A673 (cell line): ENCODE measurements around the gene TAGLN2.

ENCODE experiments used
- EZH2 ChIP-seq: fragments of 200-600 bp; sonication (generic); IDR thresholded peaks from 2 replicates; pipeline ENCODE4 v1.6.1; 2017; ENCODE audit warnings: borderline replicate concordance, low read depth, mild to moderate bottlenecking, mixed read lengths, antibody characterized with exemption, low read length; ENCODE audit not compliant: poor library complexity, severe bottlenecking
- TF ChIP-seq, protein P1 (sequence below): fragments of 300-800, 200-600 bp; sonication (generic); conservative IDR thresholded peaks from 2 replicates; pipeline ENCODE4 v1.5.1; 2017; ENCODE audit warnings: low read depth, mild to moderate bottlenecking, antibody characterized with exemption, low read length, moderate library complexity, mixed read lengths

DNA sequence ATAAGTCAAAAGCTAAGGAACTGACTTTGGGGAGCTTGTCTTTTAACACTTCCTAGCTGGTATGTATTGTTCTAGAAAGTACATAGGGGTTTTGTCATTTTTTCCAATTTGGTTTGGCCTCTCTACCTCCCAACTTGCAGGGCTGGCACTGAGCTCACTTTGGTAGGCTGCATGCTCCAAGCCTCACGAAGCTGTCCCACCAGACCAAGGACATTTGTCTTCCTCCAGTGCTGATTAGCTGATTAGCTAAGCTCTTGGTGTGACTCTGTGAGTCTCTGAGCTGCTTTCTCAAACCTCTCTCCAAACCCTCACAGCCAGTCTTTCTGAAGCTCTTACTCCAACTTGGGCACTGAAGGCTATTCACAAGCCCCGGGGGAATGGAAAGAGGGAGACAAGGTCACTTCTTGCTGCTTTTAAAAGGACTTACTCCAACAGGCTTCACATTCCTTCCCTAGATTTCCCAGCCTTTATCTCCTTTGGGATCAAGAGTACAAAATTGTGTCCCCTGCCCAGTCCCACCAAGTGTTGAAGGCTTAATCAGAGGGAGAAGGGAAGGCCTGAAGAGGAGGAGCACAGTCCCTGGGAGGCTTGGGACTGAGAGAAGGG, 24.4 kb downstream of the TAGLN2 start:
- TF ChIP-seq, protein P1, sequence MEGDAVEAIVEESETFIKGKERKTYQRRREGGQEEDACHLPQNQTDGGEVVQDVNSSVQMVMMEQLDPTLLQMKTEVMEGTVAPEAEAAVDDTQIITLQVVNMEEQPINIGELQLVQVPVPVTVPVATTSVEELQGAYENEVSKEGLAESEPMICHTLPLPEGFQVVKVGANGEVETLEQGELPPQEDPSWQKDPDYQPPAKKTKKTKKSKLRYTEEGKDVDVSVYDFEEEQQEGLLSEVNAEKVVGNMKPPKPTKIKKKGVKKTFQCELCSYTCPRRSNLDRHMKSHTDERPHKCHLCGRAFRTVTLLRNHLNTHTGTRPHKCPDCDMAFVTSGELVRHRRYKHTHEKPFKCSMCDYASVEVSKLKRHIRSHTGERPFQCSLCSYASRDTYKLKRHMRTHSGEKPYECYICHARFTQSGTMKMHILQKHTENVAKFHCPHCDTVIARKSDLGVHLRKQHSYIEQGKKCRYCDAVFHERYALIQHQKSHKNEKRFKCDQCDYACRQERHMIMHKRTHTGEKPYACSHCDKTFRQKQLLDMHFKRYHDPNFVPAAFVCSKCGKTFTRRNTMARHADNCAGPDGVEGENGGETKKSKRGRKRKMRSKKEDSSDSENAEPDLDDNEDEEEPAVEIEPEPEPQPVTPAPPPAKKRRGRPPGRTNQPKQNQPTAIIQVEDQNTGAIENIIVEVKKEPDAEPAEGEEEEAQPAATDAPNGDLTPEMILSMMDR = no peak
- TF ChIP-seq EZH2 = no peak
